IPS-15b (cell line): ENCODE data around the gene ABL1.

ENCODE experiments used
- H3K27me3 ChIP-seq: one replicate; pipeline ENCODE4 v1.6.1; 2013; ENCODE audit warnings: low read length; ENCODE audit not compliant: control insufficient read depth, insufficient read depth
- H3K36me3 ChIP-seq: one replicate; pipeline ENCODE4 v1.6.1; 2013; ENCODE audit warnings: low read length; ENCODE audit not compliant: control insufficient read depth, insufficient read depth
- H3K4me1 ChIP-seq: one replicate; pipeline ENCODE4 v1.6.1; 2013; ENCODE audit warnings: mild to moderate bottlenecking, low read length; ENCODE audit not compliant: control insufficient read depth, insufficient read depth
- H3K4me3 ChIP-seq: one replicate; pipeline ENCODE4 v1.5.1; 2013; ENCODE audit warnings: low read depth, low read length
- H3K9ac ChIP-seq: one replicate; pipeline ENCODE4 v1.6.1; 2013; ENCODE audit warnings: low read depth, mild to moderate bottlenecking, low read length
- H3K9me3 ChIP-seq: one replicate; pipeline ENCODE4 v1.6.1; 2013; ENCODE audit warnings: mild to moderate bottlenecking, low read length; ENCODE audit not compliant: control insufficient read depth, insufficient read depth

The ABL1 gene

DNA sequence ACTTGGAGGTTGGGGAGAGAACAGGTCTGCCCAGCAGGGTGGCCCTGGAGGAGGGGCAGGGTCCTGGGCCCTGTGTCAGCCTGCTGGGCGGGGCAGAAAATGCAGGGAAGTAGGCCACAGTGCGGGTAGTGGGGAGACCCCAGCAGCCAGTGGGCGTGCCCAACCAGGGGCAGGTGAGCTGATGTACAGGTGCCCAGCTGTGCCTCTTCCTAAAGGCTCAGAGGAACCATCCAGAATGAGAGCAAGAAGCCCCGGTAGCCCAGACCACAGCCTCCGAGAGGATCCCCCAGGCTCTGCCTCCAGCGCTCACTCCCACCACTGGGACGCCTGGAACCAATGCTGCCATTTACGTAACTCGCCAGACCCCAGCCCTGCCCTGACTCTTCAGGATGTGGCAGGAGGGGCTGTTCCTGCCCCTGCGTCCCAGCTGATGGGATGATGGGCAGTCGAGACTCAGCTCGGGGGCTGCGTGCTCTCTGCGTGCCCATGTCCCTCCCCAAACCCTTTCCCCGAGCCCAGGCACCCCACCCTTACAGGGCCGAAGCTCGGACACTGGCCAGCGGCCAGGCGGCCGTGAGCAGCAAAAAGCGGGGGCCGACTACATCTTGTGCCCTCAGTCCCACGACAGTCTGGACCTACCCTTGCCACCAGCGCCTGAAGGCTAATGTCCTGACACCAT is 79.5 kb downstream of the ABL1 start:
- Histone ChIP-seq H3K36me3 (no peaks in the 10 kb centered on the region), H3K9me3 (no peaks in the 10 kb centered on the region), H3K9ac (no peak overlapping the region), H3K4me1 (peaks cover 2% of the 10 kb centered on the region), H3K27me3 (no peaks in the 10 kb centered on the region), H3K4me3 (no peak overlapping the region)

DNA sequence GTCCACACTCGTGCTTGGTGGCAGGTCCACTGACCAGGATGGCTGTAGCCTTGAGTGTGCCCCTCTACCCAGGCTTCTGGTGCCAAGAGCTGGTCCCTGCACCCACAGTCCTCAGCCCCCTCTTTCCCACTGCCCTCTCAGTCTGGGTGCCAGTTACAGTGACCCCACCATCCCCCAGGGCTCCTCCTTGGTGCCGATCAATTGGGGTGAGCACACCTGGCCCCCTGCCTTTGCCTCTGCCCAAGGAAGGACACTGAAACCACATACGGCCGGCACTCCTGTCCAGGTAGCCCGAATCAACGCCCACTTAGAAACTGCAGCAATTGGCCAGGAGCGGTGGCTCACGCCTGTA is 80.0 kb downstream of the ABL1 start:
- peaks cover 2% of the 10 kb centered on the region for H3K4me1 ChIP-seq
- no peaks in the 10 kb centered on the region for H3K27me3 ChIP-seq
- H3K4me3 ChIP-seq, result no peak overlapping the region
- no peak overlapping the region for H3K9ac ChIP-seq
- no peaks in the 10 kb centered on the region for H3K36me3 ChIP-seq
- no peaks in the 10 kb centered on the region for H3K9me3 ChIP-seq

DNA sequence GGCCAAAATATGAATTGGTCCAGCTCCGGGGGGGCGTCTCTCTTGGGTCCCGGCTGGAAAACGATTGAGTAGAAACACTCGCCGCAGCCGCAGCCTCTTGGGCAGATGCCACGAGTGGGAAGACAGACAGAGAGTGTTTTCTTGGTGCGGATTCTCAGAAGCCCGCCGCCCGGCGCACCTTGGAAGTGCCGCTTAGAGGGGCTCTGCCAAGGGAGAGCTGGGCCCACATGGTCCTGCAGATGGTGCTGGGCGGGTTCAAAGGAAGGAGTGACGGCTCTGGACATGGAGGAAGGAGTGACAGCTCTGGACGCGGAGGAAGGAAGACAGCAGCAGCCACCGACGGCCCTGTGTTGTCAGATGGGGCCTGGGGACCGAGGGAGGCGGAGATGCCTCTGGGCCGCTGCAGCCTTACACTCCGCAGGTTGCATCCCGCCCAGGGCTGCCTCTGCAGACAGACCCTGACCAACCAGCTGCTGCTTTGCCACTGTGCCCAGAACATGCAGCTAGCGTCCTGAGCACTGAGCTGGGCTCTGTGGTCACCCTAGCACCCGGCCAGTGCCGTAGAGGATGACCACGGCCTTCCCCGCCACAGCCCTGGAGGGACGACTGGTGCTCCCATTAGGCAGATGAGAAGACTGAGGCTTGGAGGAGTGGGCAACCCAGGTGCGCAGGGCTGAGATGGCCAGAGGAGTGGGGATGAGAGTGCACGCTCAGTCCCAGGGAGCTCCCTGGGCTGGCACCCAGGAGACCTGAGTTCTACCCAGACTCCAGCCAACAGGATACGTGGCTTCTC is 82.3 kb downstream of the ABL1 start:
- no peak overlapping the region for H3K4me3 ChIP-seq
- no peaks in the 10 kb centered on the region for H3K27me3 ChIP-seq
- no peak overlapping the region for H3K9ac ChIP-seq
- H3K9me3 ChIP-seq, result no peaks in the 10 kb centered on the region
- H3K36me3 ChIP-seq, result no peaks in the 10 kb centered on the region
- H3K4me1 ChIP-seq, result peaks cover 2% of the 10 kb centered on the region

DNA sequence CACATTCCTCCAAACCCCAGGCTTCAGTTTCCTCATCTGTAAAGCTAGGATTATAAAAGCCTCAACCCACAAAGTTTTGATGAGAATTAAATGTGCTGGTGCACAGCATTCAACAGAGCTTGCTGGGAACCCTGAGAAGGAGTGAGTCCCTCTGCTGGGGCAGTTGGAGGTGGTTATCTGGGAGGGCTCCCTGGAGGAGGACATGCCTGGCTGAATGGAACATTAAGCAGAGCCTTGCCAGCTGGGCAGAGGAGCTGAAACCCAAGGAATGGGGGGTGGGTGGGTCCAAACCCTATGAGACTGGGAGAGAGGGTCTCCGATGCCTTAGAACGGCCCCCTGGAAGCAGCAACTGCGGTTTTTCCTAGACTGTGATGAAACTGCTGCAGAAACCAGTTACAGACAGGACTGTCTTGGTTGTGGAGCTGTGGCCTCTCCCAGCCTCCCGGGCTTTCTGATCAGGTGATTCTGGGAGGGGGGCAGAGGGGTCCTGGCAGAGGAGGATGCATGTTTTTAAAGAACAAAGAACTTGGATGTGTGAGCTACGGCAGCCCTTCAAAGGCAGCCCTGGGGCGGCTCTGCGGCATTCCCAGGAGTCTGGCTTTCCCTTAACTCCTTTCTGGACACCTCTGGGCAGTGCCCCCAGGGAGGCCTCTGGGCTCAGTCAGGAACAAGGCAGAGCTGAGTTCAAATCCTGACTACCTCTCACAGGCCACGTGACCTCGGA is 83.2 kb downstream of the ABL1 start:
- Histone ChIP-seq H3K9ac (no peak overlapping the region), H3K4me1 (peaks cover 2% of the 10 kb centered on the region)

DNA sequence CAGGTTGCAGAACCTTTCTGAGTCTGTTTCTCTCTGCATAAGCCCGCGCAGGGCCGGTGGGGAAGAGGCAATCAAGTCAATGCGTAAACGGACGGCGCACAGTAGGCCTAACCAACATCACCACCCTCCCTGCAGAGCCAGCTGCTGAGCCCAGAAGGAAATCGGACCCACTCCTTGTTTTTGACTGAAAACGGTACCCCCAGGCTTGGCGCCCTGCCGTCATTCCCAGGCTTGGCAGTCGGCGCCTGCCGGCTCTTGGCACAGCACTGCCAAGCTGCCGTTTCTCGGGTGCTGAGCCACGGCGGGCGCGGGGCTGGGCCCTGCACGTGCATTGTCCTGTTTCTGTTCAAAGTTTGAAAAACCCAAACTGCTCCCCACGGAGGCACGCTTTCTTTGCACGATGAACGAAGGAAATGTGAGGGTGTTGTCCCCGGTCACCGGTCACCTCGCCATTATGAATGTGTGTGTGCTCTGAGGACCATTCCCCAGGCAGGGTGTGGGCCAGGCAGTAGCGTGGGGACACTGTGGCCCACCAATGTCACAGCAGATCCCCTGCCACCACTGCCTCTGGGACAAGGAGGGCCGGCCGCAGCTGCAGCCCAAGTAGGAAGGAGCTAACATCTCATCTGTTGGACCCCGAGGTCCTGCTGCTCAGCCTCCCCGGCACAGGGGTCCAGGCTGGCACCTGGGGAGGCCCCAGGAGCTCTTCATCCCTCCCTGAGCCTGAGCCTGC is 83.9 kb downstream of the ABL1 start:
- H3K9me3 ChIP-seq, result no peaks in the 10 kb centered on the region
- H3K4me3 ChIP-seq, result no peak overlapping the region
- H3K9ac ChIP-seq, result no peak overlapping the region
- no peaks in the 10 kb centered on the region for H3K27me3 ChIP-seq
- no peaks in the 10 kb centered on the region for H3K36me3 ChIP-seq
- no peaks in the 10 kb centered on the region for H3K4me1 ChIP-seq

More for the DNA sequence above, 83.2 kb downstream of the ABL1 start:
- no peaks in the 10 kb centered on the region for H3K9me3 ChIP-seq
- H3K4me3 ChIP-seq, result no peak overlapping the region
- no peaks in the 10 kb centered on the region for H3K27me3 ChIP-seq
- H3K36me3 ChIP-seq, result no peaks in the 10 kb centered on the region

DNA sequence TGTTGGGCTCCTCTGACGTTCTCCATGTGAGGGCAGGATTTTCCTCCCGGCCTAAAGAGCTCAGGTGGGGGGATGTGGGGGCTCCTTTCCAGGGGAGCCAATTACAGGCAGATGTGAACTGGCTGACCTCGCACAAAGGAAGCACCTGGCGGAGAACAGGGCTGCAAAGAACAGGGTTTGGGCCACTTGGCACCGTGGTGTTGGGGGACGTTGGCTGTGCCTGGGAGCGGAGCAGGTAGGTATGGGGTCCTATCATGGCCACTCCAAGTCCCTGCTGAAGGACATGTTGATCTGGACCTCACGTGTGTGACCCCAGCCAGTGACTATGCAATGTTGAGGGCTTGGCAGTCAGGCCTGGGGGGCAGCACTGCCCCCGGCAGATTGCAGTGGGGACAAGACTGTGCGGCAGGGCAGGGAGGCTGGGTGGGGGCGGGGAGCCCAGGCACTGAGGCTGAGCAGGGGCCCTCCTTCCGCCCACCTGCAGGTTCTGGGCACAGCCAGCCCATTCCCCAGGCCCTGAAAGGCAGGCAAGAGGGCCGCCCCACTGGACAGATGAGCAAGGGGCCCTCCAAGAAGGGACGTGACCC is 84.6 kb downstream of the ABL1 start:
- Histone ChIP-seq H3K4me3 (no peak overlapping the region), H3K27me3 (no peaks in the 10 kb centered on the region), H3K9ac (no peak overlapping the region), H3K4me1 (no peaks in the 10 kb centered on the region), H3K9me3 (no peaks in the 10 kb centered on the region), H3K36me3 (no peaks in the 10 kb centered on the region)

DNA sequence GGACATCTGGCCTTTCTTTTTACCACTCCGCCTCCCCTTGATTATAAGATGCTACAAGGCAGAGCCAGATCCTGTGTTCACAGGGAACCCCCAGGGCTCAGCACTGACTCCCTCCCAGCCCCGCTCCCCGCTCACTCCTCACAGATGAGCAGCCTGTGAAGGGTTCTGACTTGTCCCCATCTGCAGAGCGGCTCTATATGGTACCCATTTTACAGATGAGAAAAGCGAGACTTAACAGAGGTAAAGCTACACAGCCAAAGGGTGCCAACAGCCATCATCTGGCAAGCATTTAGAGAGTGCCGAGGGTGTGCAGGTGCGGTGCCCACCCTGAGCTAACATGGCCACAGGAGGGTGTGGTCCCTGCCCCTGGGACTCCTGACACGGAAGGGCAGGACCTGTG is 85.2 kb downstream of the ABL1 start:
- Histone ChIP-seq H3K27me3 (no peaks in the 10 kb centered on the region), H3K9me3 (no peaks in the 10 kb centered on the region), H3K4me3 (no peak overlapping the region), H3K36me3 (no peaks in the 10 kb centered on the region), H3K4me1 (no peaks in the 10 kb centered on the region), H3K9ac (no peak overlapping the region)

DNA sequence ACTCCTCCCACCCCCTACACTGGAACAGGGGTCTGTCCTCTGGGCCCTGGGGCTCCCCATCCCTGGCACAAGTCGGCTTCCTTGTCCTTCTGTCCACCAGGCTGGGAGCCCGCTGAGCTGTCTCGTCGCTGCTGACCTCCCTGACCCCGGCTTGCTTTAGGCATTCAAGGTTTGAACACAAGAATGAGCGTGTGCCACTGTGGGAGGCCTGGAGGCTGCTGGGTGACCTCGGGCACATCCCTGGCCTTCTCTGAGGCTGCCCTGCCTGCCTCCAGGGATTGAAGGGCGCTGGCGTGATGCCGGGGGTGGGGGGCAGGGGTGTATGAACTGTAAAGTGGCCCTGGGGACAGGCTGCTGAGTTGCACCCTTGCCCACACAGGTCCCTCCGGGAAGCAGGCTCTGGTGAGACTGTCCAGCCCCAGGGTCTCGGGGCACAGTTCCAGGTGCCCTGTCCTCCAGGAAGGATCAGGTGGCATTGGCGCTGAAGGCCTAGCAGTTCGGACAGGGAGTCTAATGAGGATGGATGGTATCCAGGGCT is 85.8 kb downstream of the ABL1 start:
- Histone ChIP-seq H3K4me3 (no peak overlapping the region), H3K9me3 (no peaks in the 10 kb centered on the region), H3K9ac (no peak overlapping the region), H3K4me1 (no peaks in the 10 kb centered on the region), H3K27me3 (no peaks in the 10 kb centered on the region), H3K36me3 (no peaks in the 10 kb centered on the region)

DNA sequence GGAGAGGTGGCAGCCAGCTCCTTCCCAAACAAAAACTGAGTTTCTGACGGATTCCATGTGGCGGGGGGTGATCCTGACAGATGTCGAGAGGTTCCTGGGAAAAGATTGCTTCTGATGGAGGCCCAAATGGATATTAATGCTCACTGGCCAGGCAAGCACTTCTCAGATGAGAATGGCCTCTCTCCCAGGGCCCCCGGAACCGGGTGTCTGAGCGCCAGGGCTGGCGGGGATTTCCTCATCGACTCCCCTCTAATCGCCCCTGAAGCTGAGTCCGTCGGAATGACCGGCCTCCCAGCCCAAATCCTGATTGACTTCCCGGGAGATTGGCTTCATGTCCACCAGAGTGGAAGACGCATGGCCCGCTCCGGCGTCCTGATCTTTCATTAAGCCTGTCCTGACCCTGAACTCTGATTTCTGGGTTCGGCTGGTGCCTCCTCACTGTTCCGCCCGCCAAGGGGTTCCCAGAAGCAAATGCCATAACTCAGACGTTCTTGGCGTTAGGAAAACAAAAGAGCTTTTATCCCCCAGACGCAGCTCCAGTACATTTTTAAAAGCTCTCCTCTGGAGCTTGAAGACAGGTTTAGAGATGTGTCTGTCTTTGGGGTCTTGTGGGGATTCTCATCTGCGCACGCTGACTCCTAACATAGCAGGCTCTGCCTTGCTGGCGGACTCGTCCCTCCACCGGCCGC is 86.4 kb downstream of the ABL1 start:
- H3K9ac ChIP-seq, result no peak overlapping the region
- no peaks in the 10 kb centered on the region for H3K27me3 ChIP-seq
- no peaks in the 10 kb centered on the region for H3K4me1 ChIP-seq

DNA sequence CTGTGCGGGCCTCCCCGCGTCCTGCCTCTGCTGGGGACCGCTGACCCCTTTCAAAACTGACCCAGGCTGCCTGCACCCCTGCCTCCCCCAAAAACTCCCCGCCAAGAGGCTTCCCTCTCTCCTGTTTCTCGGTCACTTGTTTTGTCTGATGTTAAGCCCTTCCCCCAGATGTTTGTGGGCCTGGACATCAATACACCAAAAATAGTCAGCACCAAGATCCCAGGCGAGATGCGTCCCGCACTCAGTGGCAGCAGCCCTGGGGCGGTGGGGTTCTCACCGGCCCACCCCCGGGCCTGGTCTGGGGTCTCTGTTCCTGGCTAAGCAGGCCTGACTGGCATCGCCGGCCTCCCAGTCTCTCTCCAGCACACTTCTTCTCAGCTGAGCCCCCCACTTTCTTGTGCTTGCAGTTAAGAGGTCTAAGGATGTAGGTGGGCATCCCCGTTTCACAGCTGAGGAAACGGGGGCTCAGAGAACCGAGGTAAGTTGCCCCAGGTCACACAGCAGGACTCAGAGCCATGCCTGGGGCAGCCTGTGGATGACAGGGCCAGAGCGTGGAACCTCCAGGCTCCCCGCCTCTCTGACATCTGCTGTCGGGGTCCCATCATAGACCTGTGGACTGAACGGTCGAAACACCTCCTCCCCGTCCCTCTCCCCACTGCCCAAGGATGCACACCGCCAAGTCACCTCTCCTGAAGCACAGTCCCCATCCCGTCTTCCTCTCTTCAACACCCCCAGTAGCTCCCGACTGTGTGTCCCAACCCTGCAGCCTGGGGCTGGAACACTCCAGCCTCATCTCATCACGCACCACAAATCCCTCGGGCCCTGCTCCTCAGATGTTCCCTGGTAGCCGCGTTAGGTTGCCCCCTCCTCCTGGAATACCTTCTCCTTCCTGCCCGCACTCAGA is 87.2 kb downstream of the ABL1 start:
- Histone ChIP-seq H3K4me3 (no peak overlapping the region), H3K4me1 (no peaks in the 10 kb centered on the region), H3K9me3 (no peaks in the 10 kb centered on the region), H3K9ac (no peak overlapping the region), H3K36me3 (no peaks in the 10 kb centered on the region), H3K27me3 (no peaks in the 10 kb centered on the region)

More for the DNA sequence above, 86.4 kb downstream of the ABL1 start:
- Histone ChIP-seq H3K36me3 (no peaks in the 10 kb centered on the region), H3K9me3 (no peaks in the 10 kb centered on the region), H3K4me3 (no peak overlapping the region)
